T-helper 22 cell (primary cell): Measurements from ENCODE around the gene SCAPER.

Experiments
- DNase-seq: peaks from one replicate; pipeline ENCODE4 v3.0.0-alpha.2; 2020; ENCODE audit warnings: low read depth

SCAPER gene

DNA sequence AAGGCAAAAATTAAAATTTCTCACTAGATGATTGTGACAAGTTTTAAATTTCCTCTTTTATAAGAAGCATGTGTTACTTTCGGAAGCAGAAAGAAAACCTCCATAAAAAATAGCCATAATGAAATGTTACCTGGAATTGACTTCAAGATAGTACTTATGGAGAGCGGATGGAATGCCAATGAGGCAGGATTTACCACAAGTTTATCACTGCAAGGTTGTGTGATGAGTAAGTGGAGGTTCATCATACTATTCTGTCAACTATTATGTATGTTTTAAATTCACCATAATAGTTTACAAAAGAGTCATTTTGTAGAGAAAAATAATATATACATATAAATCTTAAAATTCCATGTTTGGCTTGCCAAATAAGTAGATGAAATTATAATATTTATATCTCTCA, 230.3 kb downstream of the SCAPER start:
- DNase-seq: no peak

DNA sequence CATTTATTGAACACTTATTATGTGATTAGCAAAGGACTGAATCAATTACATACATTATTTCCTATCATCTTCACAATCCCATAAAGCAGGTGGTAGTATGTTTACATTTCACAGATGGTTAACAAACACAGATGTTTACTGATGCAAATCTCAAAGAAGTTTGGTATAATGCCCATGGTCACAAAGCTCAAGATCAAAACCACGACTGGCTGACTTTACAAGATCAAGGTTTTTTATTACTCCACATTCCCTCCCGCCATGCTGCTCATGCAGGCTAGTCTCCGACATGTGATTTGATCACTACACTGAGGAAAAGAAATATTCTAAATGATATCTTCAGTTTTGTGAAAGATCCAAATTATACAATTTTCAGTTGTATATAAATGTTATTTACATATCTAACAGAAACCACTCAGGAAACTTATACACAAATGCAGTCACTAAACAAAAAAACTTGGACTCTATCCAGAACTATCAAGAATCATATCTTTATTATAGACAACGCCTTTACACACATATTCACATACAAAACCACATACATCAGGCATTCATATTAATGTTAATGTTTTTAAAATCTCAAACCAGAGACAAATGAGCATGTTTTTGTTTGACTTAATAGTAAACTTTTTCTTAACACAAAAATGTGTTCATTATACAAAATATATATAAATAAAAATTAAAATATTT, 235.5 kb downstream of the SCAPER start:
- DNase-seq: no peak

DNA sequence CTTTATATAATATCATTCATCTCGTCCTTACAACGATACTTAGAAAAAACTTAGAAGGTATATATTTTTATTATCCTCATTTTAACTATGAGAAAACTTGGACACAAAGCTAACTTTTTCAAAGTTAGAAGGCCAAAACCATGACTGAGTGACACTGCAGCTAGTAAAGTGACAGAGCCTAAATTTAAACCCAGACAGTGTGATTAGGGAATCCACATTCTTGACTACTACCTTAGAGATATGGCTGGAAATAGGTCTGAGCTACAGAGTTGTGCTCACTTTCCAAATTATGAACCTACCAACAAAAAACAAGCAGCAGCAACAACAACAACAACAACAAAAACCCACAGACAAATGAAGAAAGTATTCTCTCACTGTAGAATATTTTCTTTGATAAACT, 236.2 kb downstream of the SCAPER start:
- DNase-seq: no peak

DNA sequence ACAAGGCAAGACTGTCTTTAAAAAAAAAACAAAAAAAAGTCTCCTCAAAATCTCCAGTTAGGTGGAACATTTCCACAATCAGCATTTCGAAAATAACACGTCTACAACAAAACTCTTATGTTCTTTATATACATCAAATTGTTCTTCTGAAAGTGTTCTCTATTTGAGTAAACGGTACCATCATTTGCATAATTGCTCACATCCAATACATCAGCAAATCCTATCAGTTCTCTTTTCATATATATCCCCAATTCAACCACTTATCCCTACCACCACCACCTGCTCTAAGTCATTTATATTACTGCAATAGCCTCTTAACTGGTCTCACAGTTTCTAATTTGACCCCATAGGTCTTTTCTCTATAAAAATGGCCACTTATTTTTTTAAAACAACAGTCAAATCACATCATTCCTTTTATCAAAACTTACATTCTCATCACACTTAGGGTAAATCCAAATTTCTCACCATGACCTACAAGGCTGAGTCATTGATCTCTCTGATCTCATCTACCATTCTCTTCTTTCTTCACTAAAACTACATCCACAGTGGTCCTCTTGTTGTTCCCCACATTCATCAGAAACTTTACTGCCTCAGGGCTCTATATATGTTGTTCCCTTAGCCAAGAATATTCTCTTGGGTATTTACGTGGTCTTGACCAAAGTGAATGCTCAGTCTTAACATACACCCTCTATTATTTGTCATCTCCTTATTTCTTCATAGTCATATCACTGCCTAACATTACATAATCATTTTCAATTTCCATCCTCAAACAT, 237.0 kb downstream of the SCAPER start:
- DNase-seq: no peak

DNA sequence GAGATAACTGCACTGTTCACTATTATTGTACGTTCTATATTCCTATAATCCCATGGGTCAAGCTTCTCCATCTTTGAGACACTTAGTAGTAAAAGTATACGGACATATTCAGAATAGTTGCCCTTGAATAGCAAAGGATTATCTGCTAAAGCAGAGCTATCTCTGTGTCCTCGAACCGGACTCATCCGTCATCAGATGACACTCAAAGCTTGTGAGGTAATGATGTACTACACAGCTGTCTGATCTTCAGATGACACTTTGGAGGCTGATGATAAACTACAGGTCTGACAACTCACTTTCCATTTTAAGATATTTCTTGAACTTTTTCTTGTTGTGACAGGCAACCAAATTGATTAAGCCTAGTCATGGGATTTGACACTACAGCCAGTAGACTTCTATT, 240.2 kb downstream of the SCAPER start:
- DNase-seq: no peak

DNA sequence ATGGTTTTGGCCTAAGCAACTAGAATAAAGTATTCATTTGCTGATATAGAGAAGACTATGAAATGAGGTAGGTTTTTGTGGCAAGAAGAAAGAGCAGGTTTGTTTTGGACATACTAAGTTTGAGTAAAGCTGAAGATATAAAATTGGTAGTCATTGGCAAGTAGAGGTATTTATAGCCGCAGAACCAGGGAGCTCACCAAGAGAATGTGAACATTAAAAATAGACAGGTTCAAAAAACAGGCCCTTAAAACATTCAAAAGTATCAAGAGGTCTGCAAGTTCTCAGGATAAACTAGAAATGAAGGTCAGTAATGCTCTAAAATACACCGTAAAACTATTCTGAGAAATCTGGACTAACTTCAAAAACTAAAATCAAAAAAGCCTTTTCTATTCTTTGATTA, 240.7 kb downstream of the SCAPER start:
- DNase-seq: no peak

DNA sequence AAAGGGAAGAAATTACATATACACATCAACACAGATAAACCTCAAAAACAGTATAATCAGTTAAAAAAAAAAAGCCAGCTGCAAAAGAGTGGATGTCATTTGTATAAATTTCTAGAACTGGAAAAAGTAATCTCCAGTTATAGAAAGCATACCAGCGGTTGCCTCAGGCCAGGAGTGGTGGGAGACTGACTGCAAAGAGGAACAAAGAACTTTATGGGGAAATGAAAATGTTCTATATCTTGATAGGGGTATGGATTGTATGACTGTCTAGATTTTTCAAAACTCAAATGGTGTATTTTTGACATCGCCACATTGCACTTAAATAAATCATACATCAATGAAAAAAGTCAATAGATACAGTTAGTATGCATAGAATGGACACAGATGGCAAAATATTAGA, 241.6 kb downstream of the SCAPER start:
- no peak for DNase-seq

DNA sequence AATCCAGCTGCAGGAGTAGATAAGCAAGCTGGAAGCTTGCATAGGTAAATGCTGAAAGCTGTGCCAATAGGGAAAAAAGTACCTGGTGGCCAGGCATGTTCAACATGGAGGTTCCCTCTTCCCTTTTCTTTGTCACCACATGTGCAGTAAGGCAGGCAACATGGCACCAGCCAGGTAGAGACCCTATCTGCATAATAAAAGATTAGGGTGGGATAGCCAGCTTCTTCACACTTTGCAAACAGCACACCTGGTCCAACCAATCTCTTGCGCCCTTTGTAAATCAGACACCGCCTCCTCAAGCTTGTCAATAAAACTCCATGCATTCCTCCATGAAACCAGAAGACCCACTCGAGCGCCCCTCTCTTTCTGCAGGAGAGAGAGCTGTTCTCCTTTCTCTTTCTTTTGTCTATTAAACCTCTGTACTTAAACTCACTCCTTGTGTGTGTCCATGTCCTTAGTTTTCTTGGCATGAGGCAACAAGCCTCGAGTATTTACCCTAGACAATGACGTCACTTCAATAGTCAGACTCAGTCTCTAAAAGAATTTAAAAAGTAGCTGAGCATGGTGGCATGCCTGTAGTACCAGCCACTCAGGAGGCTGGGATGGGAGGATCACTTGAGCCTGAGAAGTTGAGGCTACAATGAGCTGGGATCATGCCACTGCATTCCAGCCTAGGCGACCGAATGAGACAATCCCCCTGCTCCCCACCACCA, 256.3 kb downstream of the SCAPER start:
- DNase-seq: no peak

DNA sequence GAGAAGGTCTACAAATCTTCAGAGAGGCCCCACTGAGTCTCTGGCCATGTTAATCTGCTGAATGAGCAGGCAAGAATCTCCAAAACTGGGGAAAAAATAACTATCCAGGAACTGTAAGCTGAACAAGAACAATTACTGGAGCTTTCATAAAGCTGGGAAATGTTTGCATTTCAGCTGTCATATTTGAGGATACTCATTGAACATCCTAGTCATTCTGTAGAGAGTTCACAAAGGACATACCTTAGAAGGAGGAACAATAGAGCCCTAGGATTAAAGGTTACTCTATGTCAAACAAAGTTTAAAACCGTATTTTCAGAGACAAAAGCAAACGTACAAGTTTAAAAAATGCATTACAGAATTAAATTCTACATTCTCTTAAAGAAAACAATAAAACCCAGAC, 257.5 kb downstream of the SCAPER start:
- DNase-seq: no peak

DNA sequence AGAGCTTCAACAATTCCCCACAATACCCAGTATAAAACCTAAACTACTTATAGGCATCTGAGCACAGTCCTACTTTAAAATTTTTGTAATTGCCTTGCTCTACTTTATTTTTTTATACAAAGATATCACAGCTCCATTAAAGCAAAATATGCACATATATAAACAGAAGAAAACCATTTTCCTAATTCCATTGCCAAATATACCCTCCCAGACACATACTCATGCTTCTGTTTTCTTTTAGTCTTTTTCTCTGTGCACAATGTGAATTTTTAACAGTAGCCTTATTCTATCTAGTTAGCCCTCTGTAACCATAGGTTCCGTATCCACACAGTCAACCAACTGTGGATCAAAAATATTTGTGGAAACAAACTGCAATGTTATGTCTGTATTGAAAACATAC, 260.5 kb downstream of the SCAPER start:
- DNase-seq: no peak

DNA sequence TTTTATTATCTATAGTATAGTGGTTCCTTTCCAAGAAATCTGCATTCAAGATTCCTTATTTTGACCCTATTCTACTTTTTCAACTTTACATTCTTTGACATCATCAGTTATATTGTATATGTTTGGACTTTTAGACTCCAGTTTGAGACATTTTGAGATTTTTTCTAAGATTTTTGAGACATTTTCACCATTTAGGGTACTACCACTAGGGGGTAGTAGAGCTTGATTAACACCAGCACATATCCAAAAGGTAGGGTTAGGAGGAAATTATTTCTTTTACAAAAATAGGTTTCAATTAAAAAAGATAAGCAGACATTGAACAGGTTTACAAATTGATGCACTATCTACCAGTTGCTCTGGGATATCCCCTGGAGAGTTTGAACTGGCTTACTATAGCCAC, 262.5 kb downstream of the SCAPER start:
- no peak for DNase-seq

DNA sequence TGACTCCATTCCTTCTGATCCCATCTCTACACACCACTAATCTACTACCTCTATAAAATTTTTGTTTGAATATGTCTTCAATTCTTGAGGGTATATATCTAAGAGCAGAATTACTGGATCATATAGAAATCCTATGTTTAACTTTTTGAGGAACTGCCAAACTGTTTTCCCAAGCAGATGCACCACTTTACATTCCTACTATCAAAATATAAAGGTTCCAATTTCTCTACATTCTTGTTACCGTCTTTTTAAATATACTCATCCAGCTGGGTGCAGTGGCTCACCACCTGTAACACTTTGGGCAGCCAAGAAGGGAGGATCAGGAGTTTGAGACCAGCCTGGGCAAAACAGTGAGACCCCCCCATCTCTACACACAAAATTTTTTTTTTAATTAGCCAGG, 268.0 kb downstream of the SCAPER start:
- DNase-seq: no peak

DNA sequence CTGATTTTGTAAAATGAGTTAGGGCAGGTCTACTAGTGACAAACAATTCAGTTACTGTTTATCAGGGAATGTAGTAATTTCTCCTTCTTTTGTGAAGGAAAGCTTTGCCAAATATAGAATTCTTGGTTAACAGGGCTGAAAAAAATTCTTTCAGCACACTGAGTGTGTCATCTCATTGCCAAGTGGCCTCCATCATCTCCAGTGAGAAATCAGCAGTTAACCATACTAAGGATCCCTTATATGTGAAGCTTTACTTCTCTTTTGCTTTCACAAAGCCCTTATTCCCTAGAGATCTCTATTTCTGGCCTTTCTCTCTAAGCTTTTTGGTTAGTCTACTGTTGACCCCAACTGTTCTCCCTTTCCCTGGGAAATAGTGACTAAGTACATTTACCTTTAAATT, 269.1 kb downstream of the SCAPER start:
- no peak for DNase-seq

DNA sequence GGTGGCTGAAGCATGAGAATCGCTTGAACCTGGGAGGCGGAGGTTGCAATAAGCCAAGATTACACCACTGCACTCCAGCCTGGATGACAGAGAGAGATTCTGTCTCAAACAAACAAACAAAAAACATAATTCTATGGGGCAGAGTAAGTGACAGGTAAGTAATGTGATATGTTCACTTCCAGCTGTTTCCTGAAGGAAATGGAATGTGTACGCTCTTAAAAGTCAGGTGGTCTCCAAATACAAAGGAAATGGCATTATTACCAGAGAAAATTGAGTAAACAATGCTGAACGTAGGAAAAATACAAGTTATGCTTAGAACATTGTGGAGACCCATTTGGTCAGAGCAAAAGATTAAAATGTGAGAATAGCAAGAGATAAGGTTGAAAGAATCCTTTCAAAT, 278.5 kb downstream of the SCAPER start:
- DNase-seq: no peak

DNA sequence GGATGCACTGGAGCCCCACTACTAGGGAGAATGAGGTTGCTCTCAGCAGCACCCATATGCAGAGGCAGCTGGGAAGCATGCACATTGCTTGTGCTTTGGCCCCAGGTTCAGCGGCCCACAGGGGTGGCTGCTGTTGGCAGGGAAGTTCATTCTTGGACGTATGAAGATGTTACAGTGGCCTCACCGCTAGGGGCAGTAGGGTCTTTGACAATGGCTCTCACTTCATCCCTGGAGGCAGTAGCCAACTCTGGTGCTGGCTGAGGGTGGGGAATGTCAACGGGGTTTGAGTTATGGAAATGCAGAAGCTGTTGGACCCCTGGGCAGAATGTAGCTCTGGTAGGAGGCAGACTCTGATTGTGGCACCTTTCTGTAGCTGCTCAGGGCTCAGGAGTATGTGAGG, 279.9 kb downstream of the SCAPER start:
- DNase-seq: no peak

DNA sequence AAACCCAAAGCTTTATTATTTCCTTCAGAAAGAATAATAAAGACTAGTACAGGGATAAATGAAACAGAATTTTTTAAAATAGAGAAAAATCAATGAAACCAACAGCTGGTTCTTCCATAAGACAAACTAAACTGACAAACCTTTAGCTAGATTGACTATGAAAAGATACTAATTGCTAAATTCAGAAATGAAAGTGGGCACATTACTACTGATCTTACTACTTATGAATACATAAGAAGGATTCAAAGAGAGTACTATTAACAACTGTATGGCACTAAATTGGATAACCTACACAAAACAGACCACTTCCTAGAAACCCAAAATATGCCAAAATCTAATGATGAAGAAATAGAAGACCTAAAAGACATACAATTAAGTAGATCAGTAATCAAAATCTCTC, 290.4 kb downstream of the SCAPER start:
- DNase-seq: no peak

DNA sequence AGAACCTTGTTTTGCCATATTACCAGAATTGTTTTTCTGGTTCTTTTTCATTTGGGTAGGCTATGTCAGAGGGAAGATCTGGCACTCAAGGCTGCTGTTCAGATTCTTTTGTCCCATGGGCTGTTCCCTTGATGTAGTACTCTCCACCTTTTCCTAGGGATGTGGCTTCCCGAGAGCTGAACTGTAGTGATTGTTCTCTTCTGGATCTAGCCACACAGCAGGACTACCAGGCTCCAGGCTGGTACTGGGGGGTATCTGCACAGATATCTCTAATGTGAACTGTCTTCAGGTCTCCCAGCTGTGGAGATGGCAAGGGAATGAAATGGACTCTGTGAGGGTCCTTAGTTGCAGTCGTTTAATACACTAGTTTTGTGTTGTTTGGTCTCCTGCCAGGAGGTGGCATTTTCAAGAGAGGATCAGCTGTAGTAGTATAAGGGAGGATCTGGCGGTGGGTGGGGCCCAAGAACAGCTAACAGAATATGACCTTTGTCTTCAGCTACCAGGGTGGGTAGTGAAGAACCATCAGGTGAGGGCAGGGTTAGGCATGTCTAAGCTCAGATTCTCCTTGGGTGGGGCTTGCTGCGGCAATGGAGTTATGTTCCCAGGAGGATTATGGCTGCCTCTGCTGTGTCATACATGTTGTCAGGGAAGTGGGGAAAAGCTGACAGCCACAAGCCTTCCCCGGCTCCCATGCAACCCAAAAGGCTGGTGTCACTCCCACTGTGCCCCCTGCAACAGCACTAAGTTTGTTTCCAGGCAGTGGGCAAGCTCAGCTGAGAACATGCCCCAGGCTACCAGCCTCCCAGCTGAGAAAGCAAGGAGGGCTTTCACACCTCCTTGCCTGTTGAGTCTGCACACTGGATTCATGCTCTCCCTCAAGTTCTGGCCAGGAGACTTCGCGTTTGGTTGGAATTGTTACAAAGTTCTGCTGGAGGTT, 316.1 kb downstream of the SCAPER start:
- no peak for DNase-seq

DNA sequence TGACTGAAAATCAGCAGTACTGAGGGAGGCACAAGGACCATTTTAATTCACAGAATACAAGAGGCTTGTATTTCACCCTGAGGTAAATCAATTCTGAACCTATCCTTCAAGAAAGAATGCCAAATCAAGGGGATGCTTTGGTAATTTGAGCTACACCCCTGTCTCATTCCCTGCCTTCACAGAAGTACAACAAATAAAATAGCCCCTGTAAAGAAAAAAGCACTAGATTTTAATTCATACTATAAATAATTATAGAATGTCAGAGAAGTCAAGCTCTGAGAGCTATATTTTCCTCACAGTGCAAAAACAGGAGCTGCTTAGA, 319.6 kb downstream of the SCAPER start:
- no peak for DNase-seq

DNA sequence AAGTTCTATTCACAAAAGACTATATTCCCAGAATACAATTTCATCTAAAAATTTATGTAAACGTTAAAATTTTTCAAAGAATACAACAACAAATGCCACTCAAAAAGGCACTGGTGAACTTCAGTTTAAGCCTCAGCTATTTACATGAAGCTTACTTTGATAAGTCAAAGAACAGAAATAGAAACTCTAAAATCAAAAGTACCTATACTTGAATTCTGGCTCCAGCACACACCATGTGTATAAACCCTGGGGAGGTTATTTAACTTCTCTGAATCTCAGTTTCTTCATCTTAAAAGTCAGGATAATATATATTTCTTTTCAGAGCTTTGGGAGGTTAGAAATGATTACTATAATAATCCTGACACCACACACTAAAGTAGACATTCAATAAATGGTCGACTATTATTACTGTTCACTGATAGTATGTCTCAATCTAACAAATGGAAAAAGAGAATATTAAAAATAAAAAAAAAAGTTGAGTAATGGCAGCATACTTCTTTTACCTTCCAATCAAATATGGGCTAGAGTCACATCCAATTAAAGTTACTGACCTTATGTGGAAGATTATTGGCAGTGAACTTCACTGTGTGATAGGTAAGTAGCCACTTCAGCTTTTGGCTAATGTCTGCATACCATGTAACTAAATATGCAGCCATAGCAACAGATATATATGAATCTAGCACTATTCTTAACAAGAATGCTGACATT, 320.1 kb downstream of the SCAPER start:
- DNase-seq: no peak

DNA sequence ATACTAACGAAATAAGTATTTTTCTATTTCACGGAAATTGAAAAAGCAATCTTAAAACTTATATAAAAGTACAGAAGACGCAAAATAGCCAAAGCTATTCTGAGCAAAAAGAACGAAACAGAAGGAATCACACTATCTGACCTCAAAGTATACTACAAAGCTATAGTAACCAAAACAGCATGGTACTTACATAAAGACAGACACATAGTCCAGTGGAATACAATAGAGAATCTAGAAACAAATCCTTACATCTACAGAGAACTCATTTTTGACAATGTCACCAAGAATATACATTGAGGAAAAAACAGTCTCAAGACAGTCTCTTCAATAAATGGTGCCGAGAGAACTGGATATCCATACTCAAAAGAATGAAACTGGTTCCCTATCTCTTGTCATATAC, 322.6 kb downstream of the SCAPER start:
- DNase-seq: no peak

DNA sequence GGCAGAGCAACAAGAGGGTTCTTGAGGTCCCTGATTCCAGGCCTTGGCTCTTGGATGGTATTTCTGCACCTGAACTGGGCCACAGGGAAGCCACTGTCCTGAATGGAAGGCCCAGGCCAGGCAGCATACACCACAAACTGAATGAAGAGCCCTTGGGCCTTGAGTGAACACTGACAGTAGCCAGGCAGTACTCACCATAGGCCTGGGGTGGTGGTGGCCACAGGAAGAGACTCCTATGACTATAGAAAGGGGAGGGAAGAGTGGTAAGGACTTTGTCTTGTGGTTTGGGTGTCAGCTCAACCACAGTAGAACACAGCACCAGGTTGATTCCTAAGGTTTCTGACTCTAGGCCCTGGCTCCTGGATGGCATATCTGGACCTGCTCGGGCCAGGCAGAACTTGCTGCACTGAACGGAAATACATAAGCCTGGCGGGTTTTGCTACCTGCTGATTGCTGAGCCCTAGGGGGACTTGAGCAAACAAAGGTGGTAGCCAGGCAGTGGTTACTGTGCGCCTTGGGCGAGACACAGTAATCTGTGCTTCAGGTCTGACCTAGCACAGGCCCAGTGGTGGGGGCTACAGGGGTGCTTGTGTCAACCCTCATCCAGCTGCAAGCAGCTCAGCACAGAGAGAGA, 327.1 kb downstream of the SCAPER start:
- DNase-seq: no peak
